ENCODE measurements around the gene ELN.

GRCh38 chr7:74026406-74026902, 1.5 kb upstream of the ELN start:
- TF ChIP-seq CTCF (IDR thresholded peaks at IDR 0.05; ENCODE audit: poor library complexity) (no peak), EZH2phosphoT487 (IDR thresholded peaks at IDR 0.05; ENCODE audit: low read depth, severe bottlenecking, unreplicated experiment) (no peak)

Measured in hepatocyte (in vitro differentiated cells).